Effector memory CD4-positive, alpha-beta T cell (primary cell): ENCODE data around the gene SLC9A3.

Experiments
- DNase-seq, 3 donors: peaks; one replicate each; pipeline ENCODE4 v3.0.0-alpha.2; 2020
- H3K27ac ChIP-seq: 2 replicates; pipeline ENCODE4 v1.7.0; 2013; ENCODE audit warnings: mild to moderate bottlenecking, low read length, moderate library complexity; ENCODE audit not compliant: insufficient read depth, poor library complexity, severe bottlenecking
- H3K27me3 ChIP-seq: replicated peaks from 2 replicates; pipeline ENCODE4 v1.7.0; 2013; ENCODE audit warnings: mild to moderate bottlenecking, low read length; ENCODE audit not compliant: insufficient read depth, control insufficient read depth, poor library complexity, severe bottlenecking
- H3K36me3 ChIP-seq: 2 replicates; pipeline ENCODE4 v1.7.0; 2013; ENCODE audit warnings: mild to moderate bottlenecking, low read length, moderate library complexity; ENCODE audit not compliant: control insufficient read depth, insufficient read depth
- H3K4me1 ChIP-seq: 2 replicates; pipeline ENCODE4 v1.7.0; 2013; ENCODE audit warnings: low read length, mild to moderate bottlenecking; ENCODE audit not compliant: control insufficient read depth, insufficient read depth, poor library complexity, severe bottlenecking
- H3K4me3 ChIP-seq: 2 replicates; pipeline ENCODE4 v1.7.0; 2013; ENCODE audit warnings: low read length, low read depth, mild to moderate bottlenecking; ENCODE audit not compliant: insufficient read depth, poor library complexity, severe bottlenecking
- H3K9me3 ChIP-seq: 2 replicates; pipeline ENCODE4 v1.7.0; 2013; ENCODE audit warnings: mild to moderate bottlenecking, low read length, moderate library complexity; ENCODE audit not compliant: control insufficient read depth

The SLC9A3 gene

GRCh38 chr5:525916-526315 lies 1.7 kb upstream of the SLC9A3 start:
- no peak for DNase-seq
- no peaks in the 10 kb centered on the region for H3K36me3 ChIP-seq
- no peaks in the 10 kb centered on the region for H3K9me3 ChIP-seq
- H3K27ac ChIP-seq: no peak overlapping the region
- H3K4me3 ChIP-seq: no peak overlapping the region
- H3K27me3 ChIP-seq: peaks cover 33% of the 10 kb centered on the region
- peaks cover 23% of the 10 kb centered on the region for H3K4me1 ChIP-seq

- Histone ChIP-seq H3K9me3 (no peaks in the 10 kb centered on the region), H3K27me3 (peaks cover 37% of the 10 kb centered on the region), H3K27ac (no peak overlapping the region), H3K36me3 (no peaks in the 10 kb centered on the region), H3K4me3 (no peak overlapping the region), H3K4me1 (peaks cover 23% of the 10 kb centered on the region)
- DNase-seq: no peak
These were observed 918 bp upstream of the SLC9A3 start for GRCh38 chr5:524973-525761.

- Histone ChIP-seq H3K36me3 (no peaks in the 10 kb centered on the region), H3K9me3 (no peaks in the 10 kb centered on the region), H3K27ac (no peak overlapping the region), H3K4me1 (peaks cover 17% of the 10 kb centered on the region), H3K27me3 (peaks cover 37% of the 10 kb centered on the region), H3K4me3 (no peak overlapping the region)
- no peak for DNase-seq
These were observed 617 bp downstream of the SLC9A3 start for GRCh38 chr5:523441-524222.

- Histone ChIP-seq H3K9me3 (no peaks in the 10 kb centered on the region), H3K27me3 (peaks cover 37% of the 10 kb centered on the region), H3K4me1 (peaks cover 17% of the 10 kb centered on the region), H3K27ac (no peak overlapping the region), H3K4me3 (no peak overlapping the region), H3K36me3 (no peaks in the 10 kb centered on the region)
- no peak for DNase-seq
These were observed 1.3 kb downstream of the SLC9A3 start for GRCh38 chr5:522899-523440.

GRCh38 chr5:522116-522515 lies 2.1 kb downstream of the SLC9A3 start:
- DNase-seq: no peak

GRCh38 chr5:521680-522079 lies 2.6 kb downstream of the SLC9A3 start:
- no peak overlapping the region for H3K4me3 ChIP-seq

More at GRCh38 chr5:522116-522515, 2.1 kb downstream of the SLC9A3 start:
- Histone ChIP-seq H3K36me3 (no peaks in the 10 kb centered on the region), H3K9me3 (no peaks in the 10 kb centered on the region), H3K4me1 (peaks cover 8% of the 10 kb centered on the region), H3K4me3 (no peak overlapping the region), H3K27me3 (peaks cover 30% of the 10 kb centered on the region), H3K27ac (no peak overlapping the region)

GRCh38 chr5:520850-521226 lies 3.4 kb downstream of the SLC9A3 start:
- Histone ChIP-seq H3K27ac (no peak overlapping the region), H3K27me3 (peaks cover 18% of the 10 kb centered on the region), H3K4me3 (no peak overlapping the region), H3K4me1 (peaks cover 3% of the 10 kb centered on the region), H3K9me3 (no peaks in the 10 kb centered on the region), H3K36me3 (no peaks in the 10 kb centered on the region)
- DNase-seq: no peak

More at GRCh38 chr5:521680-522079, 2.6 kb downstream of the SLC9A3 start:
- no peaks in the 10 kb centered on the region for H3K36me3 ChIP-seq
- peaks cover 4% of the 10 kb centered on the region for H3K4me1 ChIP-seq
- no peak for DNase-seq
- no peak overlapping the region for H3K27ac ChIP-seq
- H3K27me3 ChIP-seq: peaks cover 26% of the 10 kb centered on the region
- no peaks in the 10 kb centered on the region for H3K9me3 ChIP-seq

GRCh38 chr5:520196-520849 lies 3.9 kb downstream of the SLC9A3 start:
- Histone ChIP-seq H3K9me3 (no peaks in the 10 kb centered on the region), H3K36me3 (no peaks in the 10 kb centered on the region), H3K4me1 (peaks cover 3% of the 10 kb centered on the region), H3K4me3 (no peak overlapping the region), H3K27ac (no peak overlapping the region), H3K27me3 (peaks cover 17% of the 10 kb centered on the region)
- DNase-seq: no peak

- H3K27me3 ChIP-seq: peaks cover 17% of the 10 kb centered on the region
These were observed 5.5 kb downstream of the SLC9A3 start for GRCh38 chr5:518721-519120.

More at GRCh38 chr5:518721-519120, 5.5 kb downstream of the SLC9A3 start:
- no peak overlapping the region for H3K4me3 ChIP-seq
- no peak for DNase-seq
- H3K9me3 ChIP-seq: no peaks in the 10 kb centered on the region
- H3K36me3 ChIP-seq: no peaks in the 10 kb centered on the region
- peaks cover 3% of the 10 kb centered on the region for H3K4me1 ChIP-seq
- H3K27ac ChIP-seq: no peak overlapping the region
